DOHH2 (cell line): ENCODE measurements around the gene RRP1B.

Source experiments
- EZH2phosphoT487 ChIP-seq: fragments of 200-600 bp; sonication (generic); IDR thresholded peaks from 2 replicates; pipeline ENCODE4 v1.6.1; 2017; ENCODE audit warnings: borderline replicate concordance, mild to moderate bottlenecking, antibody characterized with exemption, low read length, moderate library complexity, mixed read lengths
- TF ChIP-seq, protein P1 (sequence below): fragments of 200-600 bp; sonication (generic); IDR thresholded peaks from one replicate; pipeline ENCODE4 v1.5.1; 2014; ENCODE audit warnings: antibody characterized with exemption, mild to moderate bottlenecking, low read depth, low read length; ENCODE audit not compliant: poor library complexity, severe bottlenecking

GRCh38 chr21:43627527-43627926 is 31.8 kb upstream of the RRP1B start:
- TF ChIP-seq, protein P1, sequence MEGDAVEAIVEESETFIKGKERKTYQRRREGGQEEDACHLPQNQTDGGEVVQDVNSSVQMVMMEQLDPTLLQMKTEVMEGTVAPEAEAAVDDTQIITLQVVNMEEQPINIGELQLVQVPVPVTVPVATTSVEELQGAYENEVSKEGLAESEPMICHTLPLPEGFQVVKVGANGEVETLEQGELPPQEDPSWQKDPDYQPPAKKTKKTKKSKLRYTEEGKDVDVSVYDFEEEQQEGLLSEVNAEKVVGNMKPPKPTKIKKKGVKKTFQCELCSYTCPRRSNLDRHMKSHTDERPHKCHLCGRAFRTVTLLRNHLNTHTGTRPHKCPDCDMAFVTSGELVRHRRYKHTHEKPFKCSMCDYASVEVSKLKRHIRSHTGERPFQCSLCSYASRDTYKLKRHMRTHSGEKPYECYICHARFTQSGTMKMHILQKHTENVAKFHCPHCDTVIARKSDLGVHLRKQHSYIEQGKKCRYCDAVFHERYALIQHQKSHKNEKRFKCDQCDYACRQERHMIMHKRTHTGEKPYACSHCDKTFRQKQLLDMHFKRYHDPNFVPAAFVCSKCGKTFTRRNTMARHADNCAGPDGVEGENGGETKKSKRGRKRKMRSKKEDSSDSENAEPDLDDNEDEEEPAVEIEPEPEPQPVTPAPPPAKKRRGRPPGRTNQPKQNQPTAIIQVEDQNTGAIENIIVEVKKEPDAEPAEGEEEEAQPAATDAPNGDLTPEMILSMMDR, result no peak
- no peak for TF ChIP-seq EZH2phosphoT487
